Mesothelial cell of epicardium (in vitro differentiated cells): ENCODE results near the gene RRBP1. TPM values are rescaled to one million over a fixed set of nuclear protein-coding genes. Genes with fewer than 3 reads are reported as not detected.
A peak's percentile ranks its signal among the peaks of the same experiment; 100 is the strongest.

Source experiments
- DNase-seq, 2 experiments: peaks; one replicate each; pipeline ENCODE4 v3.0.0; 2021; ENCODE audit warnings: low spot score in 2 of 2; ENCODE audit not compliant: unreplicated experiment in 2 of 2
- H3K27ac Mint-ChIP-seq: 2 replicates; pipeline ENCODE4 v1.8.0; 2021; ENCODE audit warnings: mixed read lengths
- H3K27me3 Mint-ChIP-seq: 2 replicates; pipeline ENCODE4 v1.8.0; 2021; ENCODE audit warnings: low read depth, mixed read lengths
- H3K36me3 Mint-ChIP-seq: 2 replicates; pipeline ENCODE4 v1.8.0; 2021; ENCODE audit warnings: mixed read lengths
- H3K4me1 Mint-ChIP-seq: 2 replicates; pipeline ENCODE4 v1.8.0; 2021; ENCODE audit warnings: mixed read lengths
- H3K4me3 Mint-ChIP-seq: 2 replicates; pipeline ENCODE4 v1.8.0; 2021; ENCODE audit warnings: mild to moderate bottlenecking, moderate library complexity, mixed read lengths
- H3K9me3 Mint-ChIP-seq: 2 replicates; pipeline ENCODE4 v1.8.0; 2021; ENCODE audit warnings: mixed read lengths
- total RNA-seq: library from RNA; stranded (reverse); gene quantifications from 3 replicates; pipeline ENCODE4 v1.2.1, GENCODE V29; 2021
- TF ChIP-seq, protein P1 (sequence below): fragments of 200-600 bp; sonication (generic); IDR thresholded peaks from one replicate; pipeline ENCODE4 v1.5.0; 2021; ENCODE audit warnings: antibody characterized with exemption; ENCODE audit not compliant: unreplicated experiment

The RRBP1 gene
- total RNA-seq, 1 donor from 2014 or later: 211 TPM

DNA sequence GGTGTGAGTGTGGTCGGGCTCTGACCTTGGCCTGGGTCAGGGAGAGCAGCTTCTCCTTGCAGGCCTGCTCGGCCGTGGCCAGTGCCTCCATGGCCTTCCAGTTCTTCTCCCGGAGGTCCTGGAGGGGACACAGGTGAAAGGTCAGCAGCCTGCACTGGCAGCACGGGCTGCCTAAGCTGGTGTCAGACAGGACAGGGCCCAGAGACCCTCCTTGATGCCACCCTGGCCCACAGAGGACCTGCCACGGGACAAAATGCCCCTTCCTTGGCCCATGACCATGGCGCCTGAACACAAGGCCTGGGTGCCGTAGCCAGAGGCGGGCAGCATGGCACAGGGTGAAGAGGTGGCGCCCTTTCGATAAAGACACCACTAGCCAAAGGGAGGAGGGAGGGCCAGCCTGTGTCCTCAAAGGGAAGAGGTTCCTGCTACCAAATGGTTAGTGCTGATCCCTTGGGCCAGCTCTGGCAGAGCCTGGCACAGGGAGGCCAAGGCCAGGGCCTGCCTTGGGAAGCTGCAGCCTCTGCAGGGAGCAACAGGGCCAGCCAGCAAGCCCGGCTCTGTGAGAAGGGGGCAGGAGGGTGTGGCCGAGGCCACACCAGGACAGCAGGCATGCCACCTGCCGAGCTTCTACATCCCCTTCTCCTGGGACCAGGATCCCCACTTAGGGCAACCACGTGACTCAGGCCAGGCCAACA, 57.3 kb downstream of the RRBP1 start:
- Mint-ChIP-seq H3K4me1 (no peaks in the 10 kb centered on the region), H3K36me3 (peaks cover 24% of the 10 kb centered on the region), H3K27me3 (no peaks in the 10 kb centered on the region), H3K9me3 (no peaks in the 10 kb centered on the region), H3K27ac (no peak overlapping the region), H3K4me3 (no peak overlapping the region)
- DNase-seq: peak in 1 of 2 experiments; percentile 12
- TF ChIP-seq, protein P1, sequence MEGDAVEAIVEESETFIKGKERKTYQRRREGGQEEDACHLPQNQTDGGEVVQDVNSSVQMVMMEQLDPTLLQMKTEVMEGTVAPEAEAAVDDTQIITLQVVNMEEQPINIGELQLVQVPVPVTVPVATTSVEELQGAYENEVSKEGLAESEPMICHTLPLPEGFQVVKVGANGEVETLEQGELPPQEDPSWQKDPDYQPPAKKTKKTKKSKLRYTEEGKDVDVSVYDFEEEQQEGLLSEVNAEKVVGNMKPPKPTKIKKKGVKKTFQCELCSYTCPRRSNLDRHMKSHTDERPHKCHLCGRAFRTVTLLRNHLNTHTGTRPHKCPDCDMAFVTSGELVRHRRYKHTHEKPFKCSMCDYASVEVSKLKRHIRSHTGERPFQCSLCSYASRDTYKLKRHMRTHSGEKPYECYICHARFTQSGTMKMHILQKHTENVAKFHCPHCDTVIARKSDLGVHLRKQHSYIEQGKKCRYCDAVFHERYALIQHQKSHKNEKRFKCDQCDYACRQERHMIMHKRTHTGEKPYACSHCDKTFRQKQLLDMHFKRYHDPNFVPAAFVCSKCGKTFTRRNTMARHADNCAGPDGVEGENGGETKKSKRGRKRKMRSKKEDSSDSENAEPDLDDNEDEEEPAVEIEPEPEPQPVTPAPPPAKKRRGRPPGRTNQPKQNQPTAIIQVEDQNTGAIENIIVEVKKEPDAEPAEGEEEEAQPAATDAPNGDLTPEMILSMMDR: no peak

DNA sequence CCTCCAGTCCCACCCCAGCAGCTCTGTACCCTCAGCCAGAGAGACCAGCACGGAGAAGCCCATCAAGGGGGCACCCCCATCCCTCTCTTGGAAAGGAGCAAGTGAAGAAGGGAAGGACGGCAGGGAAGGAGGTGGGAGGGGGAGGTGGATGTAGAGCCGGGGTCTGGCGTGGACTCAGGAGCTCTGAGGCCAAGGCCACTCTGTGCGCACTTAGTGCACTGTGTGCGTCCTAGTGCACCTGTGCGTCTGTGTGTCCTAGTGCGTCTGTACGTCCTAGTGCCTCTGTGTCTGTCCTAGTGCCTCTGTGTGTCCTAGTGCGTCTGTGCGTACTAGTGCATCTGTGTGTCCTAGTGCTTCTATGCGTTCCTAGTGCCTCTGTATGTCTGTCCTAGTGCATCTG, 58.0 kb downstream of the RRBP1 start:
- Mint-ChIP-seq H3K9me3 (no peaks in the 10 kb centered on the region), H3K36me3 (peaks cover 24% of the 10 kb centered on the region)
- DNase-seq: peak in 1 of 2 experiments; percentile 10

DNA sequence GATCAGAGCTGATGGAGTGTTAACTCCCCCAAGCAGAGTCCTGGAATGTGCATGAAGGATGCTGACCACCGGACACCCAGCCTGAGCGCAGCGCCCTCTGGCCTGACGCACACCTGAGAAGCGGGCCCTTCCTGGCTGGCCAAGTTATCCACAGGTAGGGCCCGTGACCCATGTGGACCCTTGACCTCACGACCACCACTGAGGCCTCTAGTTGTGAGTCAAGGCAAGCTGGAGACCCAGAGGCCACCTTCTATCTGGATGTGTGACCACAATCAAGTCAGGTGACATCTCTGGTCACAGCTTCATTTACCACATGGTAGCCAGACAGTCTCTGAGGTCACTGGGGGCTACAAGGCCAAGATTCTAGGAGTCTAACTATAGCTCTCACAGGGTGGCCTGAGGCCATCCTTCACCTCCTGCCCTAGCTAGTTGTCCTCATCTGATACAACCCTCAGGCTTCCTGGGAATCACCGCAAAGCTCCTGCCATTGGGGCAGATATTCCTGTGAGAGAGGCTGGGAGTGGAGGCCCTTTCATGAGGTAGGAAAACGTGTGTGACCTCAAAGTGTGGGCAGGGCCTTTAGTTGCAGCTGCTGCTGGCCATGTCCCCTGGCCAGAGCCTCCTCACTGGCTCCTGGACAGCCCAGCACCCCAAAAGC, 59.1 kb downstream of the RRBP1 start:
- Mint-ChIP-seq H3K4me1 (no peaks in the 10 kb centered on the region), H3K27me3 (no peaks in the 10 kb centered on the region), H3K9me3 (no peaks in the 10 kb centered on the region), H3K27ac (no peak overlapping the region), H3K4me3 (no peak overlapping the region), H3K36me3 (peaks cover 18% of the 10 kb centered on the region)
- no peak for DNase-seq
- TF ChIP-seq, protein P1: no peak

More for the DNA sequence above, 58.0 kb downstream of the RRBP1 start:
- H3K4me3 Mint-ChIP-seq: no peak overlapping the region
- TF ChIP-seq, protein P1: no peak
- H3K4me1 Mint-ChIP-seq: no peaks in the 10 kb centered on the region
- H3K27ac Mint-ChIP-seq: no peak overlapping the region
- no peaks in the 10 kb centered on the region for H3K27me3 Mint-ChIP-seq

DNA sequence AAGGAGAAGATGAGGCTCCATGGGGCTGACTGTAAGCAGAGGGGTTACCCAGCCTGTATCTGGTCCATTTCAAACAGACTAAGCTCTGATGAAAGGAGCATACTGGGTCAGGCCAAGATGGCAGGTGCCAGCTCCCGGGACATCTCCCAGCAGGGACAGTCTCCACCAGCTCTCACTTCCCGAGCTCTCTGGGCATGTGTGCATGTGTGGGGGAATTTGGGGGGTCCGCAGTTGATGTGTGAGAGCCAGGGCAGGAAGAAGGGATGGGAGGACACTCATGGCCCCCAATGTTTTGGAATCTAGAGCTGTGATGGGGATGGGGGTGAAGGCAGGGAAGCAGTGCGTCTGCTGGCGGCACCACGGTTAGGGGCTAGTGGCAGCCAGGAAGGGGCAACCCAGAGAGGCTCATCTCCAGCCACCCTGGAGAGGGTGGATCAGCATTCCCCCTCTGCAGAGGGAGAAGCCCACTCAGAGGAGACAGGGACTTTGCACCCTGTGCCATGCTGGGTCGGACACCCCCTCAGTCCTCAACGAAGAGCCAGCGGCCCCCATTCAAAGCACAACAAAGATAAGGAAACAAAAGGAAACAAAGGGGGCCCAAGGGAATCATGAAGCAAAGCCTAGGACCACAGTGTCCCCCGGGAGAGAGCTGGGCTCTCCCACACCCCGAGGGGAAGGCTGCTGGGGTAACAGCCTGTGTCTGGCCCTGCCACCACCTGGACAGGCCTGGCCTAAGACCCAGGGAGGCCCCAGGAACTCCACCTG, 59.8 kb downstream of the RRBP1 start:
- Mint-ChIP-seq H3K9me3 (no peaks in the 10 kb centered on the region), H3K4me1 (no peaks in the 10 kb centered on the region), H3K27me3 (no peaks in the 10 kb centered on the region), H3K36me3 (peaks cover 17% of the 10 kb centered on the region), H3K4me3 (no peak overlapping the region), H3K27ac (no peak overlapping the region)
- TF ChIP-seq, protein P1: no peak
- DNase-seq: no peak

DNA sequence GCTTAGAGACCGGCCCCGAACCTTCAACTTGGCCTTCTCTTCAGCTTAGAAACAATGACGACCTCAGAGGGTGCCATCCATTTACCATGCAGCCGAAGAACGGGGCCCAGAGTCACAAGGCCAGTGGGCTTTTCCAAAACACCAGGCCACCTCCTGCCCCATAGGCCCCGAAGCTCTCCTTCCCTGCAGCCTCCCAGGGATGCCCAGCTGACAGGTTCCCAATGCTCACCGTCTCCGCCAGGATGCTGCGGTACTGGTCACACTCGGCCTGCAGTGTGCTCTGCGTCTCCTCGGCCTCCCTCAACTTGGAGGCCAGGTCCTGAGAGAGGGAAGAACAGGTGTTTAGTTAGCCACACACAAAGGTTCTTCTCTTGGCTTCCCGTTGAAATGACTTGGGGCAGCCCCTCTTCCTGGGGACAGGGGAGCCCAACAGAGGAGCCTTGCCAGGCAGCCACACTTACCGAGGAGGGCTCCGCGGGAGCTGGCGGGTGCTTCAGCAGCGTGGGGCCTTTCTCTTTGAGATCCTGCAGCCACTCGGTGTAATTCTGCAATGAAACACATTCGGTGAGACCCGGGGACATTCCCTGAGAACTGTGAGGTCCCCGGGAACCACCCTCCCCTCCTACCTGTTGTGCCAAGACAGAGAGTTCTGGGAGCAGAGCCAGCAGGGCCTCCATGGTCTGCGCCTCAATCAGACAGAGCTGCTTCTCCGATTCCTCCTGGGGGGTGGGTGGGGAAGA, 60.6 kb downstream of the RRBP1 start:
- Mint-ChIP-seq H3K36me3 (peaks cover 17% of the 10 kb centered on the region), H3K27ac (no peak overlapping the region), H3K9me3 (no peaks in the 10 kb centered on the region), H3K4me1 (no peaks in the 10 kb centered on the region), H3K27me3 (no peaks in the 10 kb centered on the region), H3K4me3 (no peak overlapping the region)
- TF ChIP-seq, protein P1: no peak
- no peak for DNase-seq
